ENCODE data around the gene BHLHE23. TPM values are rescaled to one million over a fixed set of nuclear protein-coding genes. Genes with fewer than 3 reads are reported as not detected.

Gene BHLHE23
- total RNA-seq, 1 donor from 2014 or later: 23.9 TPM

GRCh38 chr20:62994869-62995281 is 11.9 kb downstream of the BHLHE23 start:
- peak; percentile 21 for DNase-seq
- peaks cover 12% of the 10 kb centered on the region for H3K27me3 Mint-ChIP-seq (ENCODE audit: unreplicated experiment)
- peak overlapping the region; percentile 52 for H3K4me3 Mint-ChIP-seq (ENCODE audit: unreplicated experiment)
- TF ChIP-seq, protein P1, sequence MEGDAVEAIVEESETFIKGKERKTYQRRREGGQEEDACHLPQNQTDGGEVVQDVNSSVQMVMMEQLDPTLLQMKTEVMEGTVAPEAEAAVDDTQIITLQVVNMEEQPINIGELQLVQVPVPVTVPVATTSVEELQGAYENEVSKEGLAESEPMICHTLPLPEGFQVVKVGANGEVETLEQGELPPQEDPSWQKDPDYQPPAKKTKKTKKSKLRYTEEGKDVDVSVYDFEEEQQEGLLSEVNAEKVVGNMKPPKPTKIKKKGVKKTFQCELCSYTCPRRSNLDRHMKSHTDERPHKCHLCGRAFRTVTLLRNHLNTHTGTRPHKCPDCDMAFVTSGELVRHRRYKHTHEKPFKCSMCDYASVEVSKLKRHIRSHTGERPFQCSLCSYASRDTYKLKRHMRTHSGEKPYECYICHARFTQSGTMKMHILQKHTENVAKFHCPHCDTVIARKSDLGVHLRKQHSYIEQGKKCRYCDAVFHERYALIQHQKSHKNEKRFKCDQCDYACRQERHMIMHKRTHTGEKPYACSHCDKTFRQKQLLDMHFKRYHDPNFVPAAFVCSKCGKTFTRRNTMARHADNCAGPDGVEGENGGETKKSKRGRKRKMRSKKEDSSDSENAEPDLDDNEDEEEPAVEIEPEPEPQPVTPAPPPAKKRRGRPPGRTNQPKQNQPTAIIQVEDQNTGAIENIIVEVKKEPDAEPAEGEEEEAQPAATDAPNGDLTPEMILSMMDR (IDR thresholded peaks at IDR 0.05; ENCODE audit: partially characterized antibody, unreplicated experiment): no peak
- H3K36me3 Mint-ChIP-seq (ENCODE audit: unreplicated experiment): no peaks in the 10 kb centered on the region
- H3K9me3 Mint-ChIP-seq (ENCODE audit: unreplicated experiment): peaks cover 16% of the 10 kb centered on the region
- H3K27ac Mint-ChIP-seq (ENCODE audit: unreplicated experiment): peak overlapping the region; percentile 75
- H3K4me1 Mint-ChIP-seq (ENCODE audit: low read depth, unreplicated experiment): peaks cover 48% of the 10 kb centered on the region

DNA sequence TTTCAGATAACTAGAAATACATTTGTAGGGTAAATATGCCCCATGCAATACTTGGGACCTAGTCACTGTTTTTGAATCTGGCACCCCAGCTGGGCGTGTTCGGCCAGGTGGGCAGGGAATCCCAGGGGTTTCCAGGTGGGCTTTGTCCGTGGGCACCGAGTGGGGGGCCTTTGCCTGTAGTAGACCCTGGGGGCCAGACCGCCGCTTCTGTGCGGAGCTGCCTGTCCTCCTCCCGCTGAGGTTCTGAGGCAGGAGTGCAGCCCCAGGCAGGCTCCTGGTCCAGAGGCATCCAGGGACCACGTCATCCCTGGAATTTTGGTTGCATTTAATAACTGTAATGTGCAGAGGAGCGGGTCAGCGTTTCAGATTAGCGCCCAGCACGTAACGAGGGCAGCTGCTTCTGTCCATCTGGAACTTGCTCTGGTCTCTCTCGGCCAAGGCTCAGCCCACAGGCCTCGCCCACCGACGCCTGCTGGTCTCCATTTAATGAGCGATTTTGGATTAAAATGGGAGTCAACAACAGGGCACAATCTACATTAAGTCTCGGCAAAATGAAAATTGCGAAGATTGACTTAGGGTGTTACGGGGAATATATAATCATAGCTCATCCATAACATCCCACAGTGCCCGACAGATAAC is 12.8 kb downstream of the BHLHE23 start:
- peaks cover 16% of the 10 kb centered on the region for H3K9me3 Mint-ChIP-seq (ENCODE audit: unreplicated experiment)

GRCh38 chr20:62991863-62992262 is 14.9 kb downstream of the BHLHE23 start:
- no peaks in the 10 kb centered on the region for H3K36me3 Mint-ChIP-seq (ENCODE audit: unreplicated experiment)
- DNase-seq: no peak
- H3K9me3 Mint-ChIP-seq (ENCODE audit: unreplicated experiment): peaks cover 12% of the 10 kb centered on the region
- H3K27ac Mint-ChIP-seq (ENCODE audit: unreplicated experiment): no peak overlapping the region
- TF ChIP-seq, protein P1 (IDR thresholded peaks at IDR 0.05; ENCODE audit: partially characterized antibody, unreplicated experiment): no peak
- H3K27me3 Mint-ChIP-seq (ENCODE audit: unreplicated experiment): peaks cover 6% of the 10 kb centered on the region
- no peak overlapping the region for H3K4me3 Mint-ChIP-seq (ENCODE audit: unreplicated experiment)
- peaks cover 34% of the 10 kb centered on the region for H3K4me1 Mint-ChIP-seq (ENCODE audit: low read depth, unreplicated experiment)

More for the DNA sequence above, 12.8 kb downstream of the BHLHE23 start:
- Mint-ChIP-seq H3K27me3 (ENCODE audit: unreplicated experiment) (peaks cover 12% of the 10 kb centered on the region), H3K27ac (ENCODE audit: unreplicated experiment) (peak overlapping the region; percentile 76), H3K36me3 (ENCODE audit: unreplicated experiment) (no peaks in the 10 kb centered on the region), H3K4me3 (ENCODE audit: unreplicated experiment) (peak overlapping the region; percentile 49), H3K4me1 (ENCODE audit: low read depth, unreplicated experiment) (peaks cover 44% of the 10 kb centered on the region)
- TF ChIP-seq, protein P1 (IDR thresholded peaks at IDR 0.05; ENCODE audit: partially characterized antibody, unreplicated experiment): no peak
- DNase-seq: peak; percentile 13

GRCh38 chr20:62991196-62991807 is 15.5 kb downstream of the BHLHE23 start:
- no peak for DNase-seq
- H3K9me3 Mint-ChIP-seq (ENCODE audit: unreplicated experiment): peaks cover 11% of the 10 kb centered on the region
- H3K27me3 Mint-ChIP-seq (ENCODE audit: unreplicated experiment): peaks cover 4% of the 10 kb centered on the region
- no peak overlapping the region for H3K4me3 Mint-ChIP-seq (ENCODE audit: unreplicated experiment)
- H3K27ac Mint-ChIP-seq (ENCODE audit: unreplicated experiment): no peak overlapping the region
- H3K36me3 Mint-ChIP-seq (ENCODE audit: unreplicated experiment): no peaks in the 10 kb centered on the region
- TF ChIP-seq, protein P1 (IDR thresholded peaks at IDR 0.05; ENCODE audit: partially characterized antibody, unreplicated experiment): no peak
- H3K4me1 Mint-ChIP-seq (ENCODE audit: low read depth, unreplicated experiment): peaks cover 36% of the 10 kb centered on the region

- peaks cover 5% of the 10 kb centered on the region for H3K27me3 Mint-ChIP-seq (ENCODE audit: unreplicated experiment)
Observed at GRCh38 chr20:62990306-62990825, 16.4 kb downstream of the BHLHE23 start.

More at GRCh38 chr20:62990306-62990825, 16.4 kb downstream of the BHLHE23 start:
- H3K4me3 Mint-ChIP-seq (ENCODE audit: unreplicated experiment): no peak overlapping the region
- H3K9me3 Mint-ChIP-seq (ENCODE audit: unreplicated experiment): peaks cover 9% of the 10 kb centered on the region
- TF ChIP-seq, protein P1 (IDR thresholded peaks at IDR 0.05; ENCODE audit: partially characterized antibody, unreplicated experiment): no peak
- no peak overlapping the region for H3K27ac Mint-ChIP-seq (ENCODE audit: unreplicated experiment)
- DNase-seq: no peak
- H3K36me3 Mint-ChIP-seq (ENCODE audit: unreplicated experiment): no peaks in the 10 kb centered on the region
- H3K4me1 Mint-ChIP-seq (ENCODE audit: low read depth, unreplicated experiment): peaks cover 34% of the 10 kb centered on the region

Measured in glutamatergic neuron (in vitro differentiated cells).